HL-60/S4 (cell line): ENCODE data around the gene ZNF146.
"Not testable (repeated sequence)": the region's sequence is repeated elsewhere in the genome, so short reads cannot be mapped to it uniquely, and the experiment has no call there.

Source experiments
- in situ Hi-C: fragments of 300-500 bp; cut with MboI; formaldehyde crosslinking; loops from 2 replicates; pipeline ENCODE4 v1.14.3; 2022; ENCODE audit warnings: low sequenced_read_pairs

Gene ZNF146

DNA sequence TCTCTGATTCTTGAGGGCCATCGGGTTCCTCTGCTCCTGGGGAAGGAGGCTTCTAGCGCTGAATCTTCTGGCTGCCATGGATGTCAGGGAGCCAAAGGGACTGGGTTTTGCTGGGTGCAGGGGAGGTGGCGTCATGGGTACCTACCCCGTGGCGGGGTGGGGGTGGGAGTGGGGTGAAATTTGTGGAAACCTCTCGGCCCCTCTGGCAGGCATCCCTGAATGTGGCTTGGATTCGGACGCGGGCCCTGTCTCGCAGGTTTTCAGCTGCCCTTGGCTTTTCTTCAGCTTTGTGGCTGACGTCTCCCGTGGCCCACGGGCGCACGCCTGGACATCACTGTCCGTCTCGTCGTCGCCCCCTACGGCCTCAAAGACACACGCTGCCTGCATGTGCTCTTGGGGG is 53.2 kb downstream of the ZNF146 start:
- in situ Hi-C loops = not testable (repeated sequence)

DNA sequence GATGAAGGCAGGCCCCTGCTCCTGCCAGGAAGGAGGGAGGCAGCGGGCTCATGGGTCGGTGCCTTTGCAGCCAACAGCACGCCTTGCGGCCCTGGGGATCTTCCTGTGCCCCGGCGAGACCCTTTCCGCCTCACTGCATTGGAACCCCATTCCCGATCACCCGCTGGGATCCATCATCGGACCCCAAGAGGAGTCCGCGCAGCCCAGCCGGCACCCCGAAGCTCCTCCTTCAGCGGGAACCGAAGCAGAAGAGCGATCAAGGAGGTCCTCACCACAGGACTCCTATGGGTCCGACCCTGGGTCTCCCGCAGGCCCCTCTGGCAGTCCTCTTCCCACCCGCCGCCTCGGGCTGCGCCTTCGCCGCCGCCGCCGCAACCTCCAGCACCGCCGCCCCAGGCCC is 53.7 kb downstream of the ZNF146 start:
- in situ Hi-C loops = not testable (repeated sequence)

DNA sequence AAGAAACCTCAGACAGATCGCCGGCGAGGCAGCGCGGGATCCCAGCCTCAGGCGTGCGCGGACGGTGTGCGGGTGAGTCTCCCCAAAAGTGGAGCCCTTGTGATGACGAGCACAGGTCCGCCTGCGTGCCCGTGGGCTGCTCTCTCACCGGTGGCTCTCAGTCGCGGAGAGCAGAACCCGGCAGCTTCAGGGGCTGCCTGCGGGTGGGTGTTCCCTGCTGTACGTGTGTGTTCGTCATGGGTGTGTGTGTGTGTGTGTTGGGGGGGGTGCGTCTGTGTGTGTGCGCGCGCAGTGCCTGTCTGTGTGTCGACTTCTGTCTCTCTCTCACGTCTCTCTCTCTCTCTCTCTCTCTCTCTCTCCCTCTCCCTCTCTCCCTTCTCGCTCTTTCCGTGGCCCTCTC is 54.4 kb downstream of the ZNF146 start:
- in situ Hi-C loops = not testable (repeated sequence)
